Esophagus squamous epithelium (tissue), 5 donors: Measurements from ENCODE around the gene CD86. TPM values are rescaled to one million over a fixed set of nuclear protein-coding genes. Genes with fewer than 3 reads are reported as not detected.

ENCODE experiments used
- DNase-seq: peaks from one replicate; lab custom pipeline; 2025; lab: John Stamatoyannopoulos, UW
- H3K27ac ChIP-seq, 4 donors: fragments of 200-600 bp; sonication (generic); one replicate each; pipeline ENCODE4 v1.5.1; 2016 to 2019; ENCODE audit warnings: mild to moderate bottlenecking in 1 of 4
- H3K27me3 ChIP-seq, 4 donors: fragments of 200-600 bp; sonication (generic); 1 replicate in 3 of 4; 2 replicates in 1 of 4; pipeline versions ENCODE4 v1.5.1 to v1.6.0; 2017 to 2021; ENCODE audit warnings: antibody characterized with exemption in 1 of 4
- H3K36me3 ChIP-seq, 3 donors: fragments of 200-600 bp; sonication (generic); one replicate each; pipeline ENCODE4 v1.5.1; 2016 to 2019
- H3K4me1 ChIP-seq, 3 donors: fragments of 200-600 bp; sonication (generic); one replicate each; pipeline ENCODE4 v1.5.1; 2017 to 2019
- H3K4me3 ChIP-seq, 4 donors: fragments of 200-600 bp; sonication (generic); 1 replicate in 3 of 4; 2 replicates in 1 of 4; pipeline ENCODE4 v1.5.1; 2016 to 2019; ENCODE audit warnings: mild to moderate bottlenecking in 2 of 4, moderate library complexity in 1 of 4
- H3K9me3 ChIP-seq, 3 donors: fragments of 200-600 bp; sonication (generic); one replicate each; pipeline ENCODE4 v1.5.1; 2016 to 2019
- CTCF ChIP-seq, 6 experiments: fragments of 450-650 bp in 4 of 6; fragments of 200-600 bp in 2 of 6; sonication (generic) in 2 of 6; IDR thresholded peaks; one replicate each; pipeline ENCODE4 v1.5.1; 2016 to 2019; ENCODE audit warnings: antibody characterized with exemption in 6 of 6, mild to moderate bottlenecking in 4 of 6, moderate library complexity in 4 of 6
- POLR2A ChIP-seq, 4 donors: fragments of 450-650 bp; IDR thresholded peaks; one replicate each; pipeline ENCODE4 v1.6.1; 2017; ENCODE audit warnings: antibody characterized with exemption in 4 of 4, mild to moderate bottlenecking in 4 of 4, moderate library complexity in 3 of 4
- WGBS, 2 donors: methylation state at CpG; one replicate each; pipeline ENCODE4 v1.1.5; 2018; 5-methylcytosine and 5-hydroxymethylcytosine counted together
- intact Hi-C: fragments of 100-400 bp; cut with DNase I; formaldehyde crosslinking; loops from one replicate; pipeline ENCODE4 v1.15.0; 2022
- total RNA-seq, 4 donors: library from RNA; depleted of rRNA; stranded (reverse); fragments of >200 nt; gene quantifications; one replicate each; pipeline ENCODE4 v1.1.0, GENCODE V29; 2016
- donor health status: DM: yes; HTN: yes; CAD: no.

The CD86 gene
- total RNA-seq, 4 donors from 2014 or later = 0.42 to 11.1 (median 3.3) TPM

- TF ChIP-seq CTCF (IDR thresholded peaks at IDR 0.05) (no peak), POLR2A (IDR thresholded peaks at IDR 0.05) (no peak)
- DNase-seq = no peak
- H3K27me3 ChIP-seq = no peaks in the 10 kb centered on the region
- H3K36me3 ChIP-seq = no peaks in the 10 kb centered on the region
- no peak overlapping the region for H3K4me3 ChIP-seq
- H3K4me1 ChIP-seq = no peaks in the 10 kb centered on the region
- H3K9me3 ChIP-seq = no peaks in the 10 kb centered on the region
- H3K27ac ChIP-seq = no peak overlapping the region
- 61 to 82% methylated on average over 4 of the region's 4 CpGs for WGBS, 2 donors
- intact Hi-C loops = no loop called here
Measured at GRCh38 chr3:122102191-122102935, 47.2 kb downstream of the CD86 start.

- intact Hi-C loops = no loop called here
- no peaks in the 10 kb centered on the region for H3K4me1 ChIP-seq
- no peaks in the 10 kb centered on the region for H3K36me3 ChIP-seq
- DNase-seq = no peak
- no peak overlapping the region for H3K27ac ChIP-seq
- H3K9me3 ChIP-seq = no peaks in the 10 kb centered on the region
- no peak overlapping the region for H3K4me3 ChIP-seq
- no peaks in the 10 kb centered on the region for H3K27me3 ChIP-seq
- TF ChIP-seq POLR2A (IDR thresholded peaks at IDR 0.05) (no peak), CTCF (IDR thresholded peaks at IDR 0.05) (no peak)
- 81% methylated on average over 2 of the region's 2 CpGs for WGBS, 2 donors
Measured at GRCh38 chr3:122103821-122104514, 48.8 kb downstream of the CD86 start.

GRCh38 chr3:122104515-122105194 lies 49.5 kb downstream of the CD86 start:
- Histone ChIP-seq H3K4me1 (no peaks in the 10 kb centered on the region), H3K27ac (no peak overlapping the region), H3K36me3 (no peaks in the 10 kb centered on the region), H3K9me3 (no peaks in the 10 kb centered on the region), H3K4me3 (no peak overlapping the region), H3K27me3 (no peaks in the 10 kb centered on the region)
- WGBS, 2 donors = 82 to 86% methylated on average over 8 of the region's 8 CpGs
- DNase-seq = no peak
- intact Hi-C loops = no loop called here
- TF ChIP-seq CTCF (IDR thresholded peaks at IDR 0.05) = no peak
- TF ChIP-seq POLR2A (IDR thresholded peaks at IDR 0.05) = no peak

GRCh38 chr3:122105626-122106025 lies 50.5 kb downstream of the CD86 start:
- Histone ChIP-seq H3K36me3 (no peaks in the 10 kb centered on the region), H3K27ac (no peak overlapping the region), H3K27me3 (no peaks in the 10 kb centered on the region), H3K9me3 (no peaks in the 10 kb centered on the region), H3K4me3 (no peak overlapping the region), H3K4me1 (no peaks in the 10 kb centered on the region)
- WGBS, 2 donors = 53 to 56% methylated on average over 2 of the region's 2 CpGs
- intact Hi-C loops = no loop called here
- TF ChIP-seq CTCF (IDR thresholded peaks at IDR 0.05) (no peak), POLR2A (IDR thresholded peaks at IDR 0.05) (no peak)
- DNase-seq = no peak

- Histone ChIP-seq H3K9me3 (no peaks in the 10 kb centered on the region), H3K36me3 (no peaks in the 10 kb centered on the region), H3K4me1 (no peaks in the 10 kb centered on the region), H3K27ac (no peak overlapping the region), H3K4me3 (no peak overlapping the region), H3K27me3 (no peaks in the 10 kb centered on the region)
- whole genome bisulfite sequencing, 2 donors = 79 to 80% methylated on average over 2 of the region's 2 CpGs
- no peak for DNase-seq
- intact Hi-C loops = no loop called here
- TF ChIP-seq CTCF (IDR thresholded peaks at IDR 0.05) = no peak
- no peak for TF ChIP-seq POLR2A (IDR thresholded peaks at IDR 0.05)
Measured at GRCh38 chr3:122107171-122107570, 52.0 kb downstream of the CD86 start.
